ENCODE measurements around the gene C3AR1.

DNA sequence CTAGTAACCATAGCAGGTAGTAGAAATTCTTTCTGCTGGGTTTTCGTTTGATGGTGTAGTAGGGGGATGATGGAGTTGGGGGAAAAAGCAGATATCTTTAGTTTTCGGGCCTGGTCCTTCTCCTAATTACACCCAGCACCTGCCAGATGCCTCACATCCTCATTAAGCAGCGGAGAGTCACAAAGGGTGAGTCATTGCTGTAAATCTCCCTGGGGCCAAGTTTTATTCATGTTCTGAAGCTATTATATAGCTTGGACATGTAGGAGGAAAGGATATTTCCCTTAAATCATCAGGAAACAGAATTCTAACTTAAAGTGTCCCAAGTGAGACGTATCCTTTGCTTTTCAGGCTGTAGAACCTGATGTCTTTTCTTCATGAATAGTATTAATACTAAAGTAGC lies 11.0 kb upstream of the C3AR1 start:
- TF ChIP-seq, protein P1, sequence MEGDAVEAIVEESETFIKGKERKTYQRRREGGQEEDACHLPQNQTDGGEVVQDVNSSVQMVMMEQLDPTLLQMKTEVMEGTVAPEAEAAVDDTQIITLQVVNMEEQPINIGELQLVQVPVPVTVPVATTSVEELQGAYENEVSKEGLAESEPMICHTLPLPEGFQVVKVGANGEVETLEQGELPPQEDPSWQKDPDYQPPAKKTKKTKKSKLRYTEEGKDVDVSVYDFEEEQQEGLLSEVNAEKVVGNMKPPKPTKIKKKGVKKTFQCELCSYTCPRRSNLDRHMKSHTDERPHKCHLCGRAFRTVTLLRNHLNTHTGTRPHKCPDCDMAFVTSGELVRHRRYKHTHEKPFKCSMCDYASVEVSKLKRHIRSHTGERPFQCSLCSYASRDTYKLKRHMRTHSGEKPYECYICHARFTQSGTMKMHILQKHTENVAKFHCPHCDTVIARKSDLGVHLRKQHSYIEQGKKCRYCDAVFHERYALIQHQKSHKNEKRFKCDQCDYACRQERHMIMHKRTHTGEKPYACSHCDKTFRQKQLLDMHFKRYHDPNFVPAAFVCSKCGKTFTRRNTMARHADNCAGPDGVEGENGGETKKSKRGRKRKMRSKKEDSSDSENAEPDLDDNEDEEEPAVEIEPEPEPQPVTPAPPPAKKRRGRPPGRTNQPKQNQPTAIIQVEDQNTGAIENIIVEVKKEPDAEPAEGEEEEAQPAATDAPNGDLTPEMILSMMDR (IDR thresholded peaks at IDR 0.05) = no peak
- TF ChIP-seq, protein P2, sequence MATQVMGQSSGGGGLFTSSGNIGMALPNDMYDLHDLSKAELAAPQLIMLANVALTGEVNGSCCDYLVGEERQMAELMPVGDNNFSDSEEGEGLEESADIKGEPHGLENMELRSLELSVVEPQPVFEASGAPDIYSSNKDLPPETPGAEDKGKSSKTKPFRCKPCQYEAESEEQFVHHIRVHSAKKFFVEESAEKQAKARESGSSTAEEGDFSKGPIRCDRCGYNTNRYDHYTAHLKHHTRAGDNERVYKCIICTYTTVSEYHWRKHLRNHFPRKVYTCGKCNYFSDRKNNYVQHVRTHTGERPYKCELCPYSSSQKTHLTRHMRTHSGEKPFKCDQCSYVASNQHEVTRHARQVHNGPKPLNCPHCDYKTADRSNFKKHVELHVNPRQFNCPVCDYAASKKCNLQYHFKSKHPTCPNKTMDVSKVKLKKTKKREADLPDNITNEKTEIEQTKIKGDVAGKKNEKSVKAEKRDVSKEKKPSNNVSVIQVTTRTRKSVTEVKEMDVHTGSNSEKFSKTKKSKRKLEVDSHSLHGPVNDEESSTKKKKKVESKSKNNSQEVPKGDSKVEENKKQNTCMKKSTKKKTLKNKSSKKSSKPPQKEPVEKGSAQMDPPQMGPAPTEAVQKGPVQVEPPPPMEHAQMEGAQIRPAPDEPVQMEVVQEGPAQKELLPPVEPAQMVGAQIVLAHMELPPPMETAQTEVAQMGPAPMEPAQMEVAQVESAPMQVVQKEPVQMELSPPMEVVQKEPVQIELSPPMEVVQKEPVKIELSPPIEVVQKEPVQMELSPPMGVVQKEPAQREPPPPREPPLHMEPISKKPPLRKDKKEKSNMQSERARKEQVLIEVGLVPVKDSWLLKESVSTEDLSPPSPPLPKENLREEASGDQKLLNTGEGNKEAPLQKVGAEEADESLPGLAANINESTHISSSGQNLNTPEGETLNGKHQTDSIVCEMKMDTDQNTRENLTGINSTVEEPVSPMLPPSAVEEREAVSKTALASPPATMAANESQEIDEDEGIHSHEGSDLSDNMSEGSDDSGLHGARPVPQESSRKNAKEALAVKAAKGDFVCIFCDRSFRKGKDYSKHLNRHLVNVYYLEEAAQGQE (IDR thresholded peaks at IDR 0.05; ENCODE audit: insufficient read depth in 1 of 2, low read depth in 2 of 2, low read length in 1 of 2) = no peak
- TF ChIP-seq POLR2AphosphoS5 (IDR thresholded peaks at IDR 0.05; ENCODE audit: low read depth, low read length) = no peak
